A673 (cell line): Measurements from ENCODE around the gene MYO1D. TPM values are rescaled to one million over a fixed set of nuclear protein-coding genes. Genes with fewer than 3 reads are reported as not detected.

Experiments
- BruUV-seq: library from RNA; stranded (reverse); fragments of 400-500 nt; replicated peaks from 2 replicates; lab custom pipeline; 2021; lab: Mats Ljungman, UMichigan
- CTCF ChIA-PET: fragments of 300-600 bp; sonication (Branson Sonifier 250); formaldehyde crosslinking; loops from one replicate; lab custom pipeline; 2022; ENCODE audit warnings: antibody characterized with exemption; lab: Charles Lee
- POLR2A ChIA-PET: fragments of 300-600 bp; sonication (Branson Sonifier 250); formaldehyde crosslinking; loops from one replicate; lab custom pipeline; 2022; ENCODE audit warnings: antibody characterized with exemption; ENCODE audit not compliant: low non-redundant PET; lab: Charles Lee
- DNase-seq: peaks from one replicate; pipeline ENCODE4 v3.0.0-alpha.2; 2015; ENCODE audit warnings: low spot score
- H3K27ac ChIP-seq: fragments of 200-600 bp; sonication (generic); 2 replicates; pipeline ENCODE4 v1.5.1; 2016; ENCODE audit warnings: mixed run types, low read depth, mild to moderate bottlenecking, mixed read lengths, antibody characterized with exemption, low read length; ENCODE audit not compliant: poor library complexity, severe bottlenecking
- H3K27me3 ChIP-seq: fragments of 200-600 bp; sonication (generic); replicated peaks from 2 replicates; pipeline ENCODE4 v1.6.1; 2017; ENCODE audit warnings: mixed run types, low read depth, mild to moderate bottlenecking, mixed read lengths, antibody characterized with exemption, low read length; ENCODE audit not compliant: insufficient read depth, poor library complexity
- H3K36me3 ChIP-seq: fragments of 200-600 bp; sonication (generic); 2 replicates; pipeline ENCODE4 v1.6.1; 2016; ENCODE audit warnings: mixed run types, mild to moderate bottlenecking, mixed read lengths, antibody characterized with exemption, low read length; ENCODE audit not compliant: insufficient read depth, poor library complexity, severe bottlenecking
- H3K4me1 ChIP-seq: fragments of 200-600 bp; sonication (generic); 2 replicates; pipeline ENCODE4 v1.6.1; 2017; ENCODE audit warnings: mixed run types, mild to moderate bottlenecking, mixed read lengths, antibody characterized with exemption, low read length; ENCODE audit not compliant: insufficient read depth, poor library complexity, severe bottlenecking
- H3K4me3 ChIP-seq: fragments of 200-600 bp; sonication (generic); 2 replicates; pipeline ENCODE4 v1.5.1; 2016; ENCODE audit warnings: low read depth, mixed run types, mild to moderate bottlenecking, mixed read lengths, low read length; ENCODE audit not compliant: poor library complexity, severe bottlenecking
- H3K9me3 ChIP-seq: fragments of 200-600 bp; sonication (generic); 2 replicates; pipeline ENCODE4 v1.6.1; 2016; ENCODE audit warnings: mixed run types, low read depth, mild to moderate bottlenecking, mixed read lengths, antibody characterized with exemption, low read length; ENCODE audit not compliant: poor library complexity, severe bottlenecking
- CTCF ChIP-seq: fragments of 300-800, 200-600 bp; sonication (generic); conservative IDR thresholded peaks from 2 replicates; pipeline ENCODE4 v1.5.1; 2017; ENCODE audit warnings: low read depth, mild to moderate bottlenecking, antibody characterized with exemption, low read length, moderate library complexity, mixed read lengths
- EZH2 ChIP-seq: fragments of 200-600 bp; sonication (generic); IDR thresholded peaks from 2 replicates; pipeline ENCODE4 v1.6.1; 2017; ENCODE audit warnings: borderline replicate concordance, low read depth, mild to moderate bottlenecking, mixed read lengths, antibody characterized with exemption, low read length; ENCODE audit not compliant: poor library complexity, severe bottlenecking
- intact Hi-C: fragments of 100-400 bp; cut with micrococcal nuclease; formaldehyde crosslinking; loops from one replicate; pipeline ENCODE4 v1.10.0; 2022; ENCODE audit not compliant: unreplicated experiment
- total RNA-seq: library from RNA; stranded (reverse); gene quantifications from 2 replicates; pipeline ENCODE4 v1.2.3, GENCODE V29; 2021

MYO1D gene
- total RNA-seq, 1 experiment from 2014 or later = 10.4 TPM

DNA sequence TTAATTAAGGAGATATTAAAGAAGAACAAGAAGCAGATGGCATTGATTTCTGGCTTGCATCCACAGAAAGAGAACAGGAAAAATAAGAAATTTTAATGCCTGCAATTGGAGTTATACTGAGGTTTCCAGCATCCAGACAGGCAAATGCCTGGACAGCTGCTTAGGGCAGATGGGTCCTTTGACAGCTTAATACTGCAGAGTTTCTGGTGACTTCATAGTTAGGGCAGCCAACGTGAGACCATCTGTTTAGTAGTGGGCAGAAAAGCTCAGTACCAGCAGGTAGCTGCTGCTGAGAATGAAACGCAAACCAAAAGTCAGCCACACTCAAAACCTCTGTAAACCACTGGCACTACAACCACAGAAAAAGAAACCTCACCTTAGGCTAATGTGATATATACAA, 280.3 kb downstream of the MYO1D start:
- no peaks in the 10 kb centered on the region for H3K4me1 ChIP-seq
- no peak overlapping the region for H3K27ac ChIP-seq
- no peak overlapping the region for H3K4me3 ChIP-seq
- TF ChIP-seq CTCF (no peak), EZH2 (no peak)
- no peaks in the 10 kb centered on the region for H3K9me3 ChIP-seq
- intact Hi-C loops = no loop called here
- ChIA-PET CTCF (no interaction called here), POLR2A (no interaction called here)
- H3K36me3 ChIP-seq = no peaks in the 10 kb centered on the region
- DNase-seq = no peak
- BruUV-seq = no TSS peak
- H3K27me3 ChIP-seq = no peaks in the 10 kb centered on the region

DNA sequence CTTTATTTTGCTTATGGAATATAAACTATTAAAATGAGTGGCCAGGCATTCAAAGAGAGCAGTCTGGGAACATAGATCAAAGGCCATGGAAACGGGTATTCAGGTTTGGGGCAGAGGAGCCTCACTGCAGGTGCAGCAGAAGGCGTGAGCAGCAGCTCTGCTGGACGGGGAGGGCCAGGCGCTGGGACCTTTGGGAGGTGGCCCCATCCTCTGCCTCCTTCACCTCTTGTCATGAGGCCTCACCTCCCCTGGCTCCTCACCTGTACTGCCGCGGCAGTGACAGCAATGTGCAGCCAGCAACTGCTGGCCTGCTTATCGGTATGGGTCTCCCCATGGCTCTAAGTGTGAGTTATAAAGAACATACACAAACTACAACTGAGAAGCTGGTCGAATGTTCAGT, 280.7 kb downstream of the MYO1D start:
- BruUV-seq = no TSS peak
- intact Hi-C loops = no loop called here
- POLR2A ChIA-PET = no interaction called here
- CTCF ChIA-PET = no interaction called here
- Histone ChIP-seq H3K27me3 (no peaks in the 10 kb centered on the region), H3K27ac (no peak overlapping the region), H3K4me3 (no peak overlapping the region), H3K9me3 (no peaks in the 10 kb centered on the region), H3K36me3 (no peaks in the 10 kb centered on the region), H3K4me1 (no peaks in the 10 kb centered on the region)
- DNase-seq = no peak
- TF ChIP-seq CTCF = no peak
- TF ChIP-seq EZH2 = no peak

- H3K9me3 ChIP-seq = no peaks in the 10 kb centered on the region
- no peak overlapping the region for H3K27ac ChIP-seq
- intact Hi-C loops = no loop called here
- H3K4me1 ChIP-seq = no peaks in the 10 kb centered on the region
- no peaks in the 10 kb centered on the region for H3K36me3 ChIP-seq
- DNase-seq = no peak
- CTCF ChIA-PET = no interaction called here
- H3K27me3 ChIP-seq = no peaks in the 10 kb centered on the region
- POLR2A ChIA-PET = no interaction called here
- no TSS peak for BruUV-seq
- TF ChIP-seq EZH2 (no peak), CTCF (no peak)
- H3K4me3 ChIP-seq = no peak overlapping the region
Measured at GRCh38 chr17:32593003-32593402, 283.9 kb downstream of the MYO1D start.
